IgD-negative memory B cell (primary cell): ENCODE results near the gene TRIP12. TPM values are rescaled to one million over a fixed set of nuclear protein-coding genes. Genes with fewer than 3 reads are reported as not detected.
A peak's percentile ranks its signal among the peaks of the same experiment; 100 is the strongest.
"Not testable (repeated sequence)": the region's sequence is repeated elsewhere in the genome, so short reads cannot be mapped to it uniquely, and the experiment has no call there.

Experiments
- H3K27ac Mint-ChIP-seq, 3 donors: one replicate each; pipeline ENCODE4 v1.8.0; 2020 to 2022; ENCODE audit warnings: mild to moderate bottlenecking in 3 of 3, mixed read lengths in 3 of 3, moderate library complexity in 1 of 3
- H3K27me3 Mint-ChIP-seq: one replicate; pipeline ENCODE4 v1.8.0; 2021; ENCODE audit warnings: mixed read lengths
- H3K36me3 Mint-ChIP-seq: one replicate; pipeline ENCODE4 v1.8.0; 2020; ENCODE audit warnings: mild to moderate bottlenecking, mixed read lengths
- H3K4me1 Mint-ChIP-seq, 3 donors: one replicate each; pipeline ENCODE4 v1.8.0; 2020 to 2022; ENCODE audit warnings: mixed read lengths in 3 of 3, mild to moderate bottlenecking in 1 of 3
- H3K4me3 Mint-ChIP-seq, 4 donors: one replicate each; pipeline ENCODE4 v1.8.0; 2020 to 2022; ENCODE audit warnings: mild to moderate bottlenecking in 4 of 4, mixed read lengths in 4 of 4, moderate library complexity in 3 of 4
- H3K9me3 Mint-ChIP-seq, 3 donors: one replicate each; pipeline ENCODE4 v1.8.0; 2020 to 2021; ENCODE audit warnings: mixed read lengths in 3 of 3, mild to moderate bottlenecking in 1 of 3
- polyA plus RNA-seq: library from polyadenylated mRNA; unstranded; fragments of 300-500 nt; fragmentation: Illumina TruSeq; gene quantifications from one replicate; pipeline ENCODE4 v1.2.3, GENCODE V29; 2021

Gene TRIP12
- polyA plus RNA-seq, 1 donor from 2014 or later = 51.5 TPM

DNA sequence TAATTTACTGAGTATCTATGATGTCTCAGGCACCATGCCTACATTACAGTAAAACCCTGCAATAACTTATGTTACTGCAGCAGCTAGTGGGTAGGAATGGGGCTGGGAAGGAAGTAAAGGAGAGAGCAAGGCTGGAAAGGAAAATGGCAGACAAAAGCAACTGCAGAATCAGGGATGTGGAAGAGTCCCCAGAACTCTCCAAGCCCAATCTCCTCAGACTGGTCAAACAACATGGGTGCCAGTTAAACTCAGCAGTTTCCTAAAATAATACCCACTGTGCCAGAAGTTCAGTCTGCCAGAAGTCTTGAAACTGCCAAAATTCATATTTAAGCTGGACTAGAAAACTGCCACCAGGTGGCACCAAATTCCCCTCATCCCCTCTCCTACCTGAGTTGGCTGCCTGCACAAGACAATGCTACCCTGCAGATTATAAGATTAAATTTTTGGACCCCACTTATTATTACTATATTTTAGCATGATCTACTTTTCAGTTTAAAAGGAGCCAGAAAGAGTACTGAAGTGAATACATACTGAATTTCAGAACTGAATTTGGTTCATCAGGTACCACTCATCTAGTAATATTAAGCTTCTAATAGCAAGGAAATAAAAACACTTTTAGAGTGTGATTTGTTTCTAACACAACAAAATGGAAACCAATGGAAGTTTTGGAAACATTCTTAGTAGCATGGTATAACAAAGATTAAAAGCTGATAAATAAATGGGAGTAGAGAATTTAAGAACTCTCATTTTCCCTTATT is 120.6 kb downstream of the TRIP12 start:
- Mint-ChIP-seq H3K4me1 (peaks cover 0 to 3% (median 1%) of the 10 kb centered on the region in 3 donors), H3K36me3 (peaks cover 2% of the 10 kb centered on the region), H3K9me3 (no peaks in the 10 kb centered on the region), H3K27ac (peak overlapping the region in 1 of 3 donors; percentile 39), H3K4me3 (no peak overlapping the region), H3K27me3 (no peaks in the 10 kb centered on the region)

- Mint-ChIP-seq H3K4me1 (peaks cover 0 to 3% (median 1%) of the 10 kb centered on the region in 3 donors), H3K27ac (no peak overlapping the region), H3K36me3 (peaks cover 1% of the 10 kb centered on the region), H3K27me3 (no peaks in the 10 kb centered on the region), H3K4me3 (no peak overlapping the region), H3K9me3 (no peaks in the 10 kb centered on the region)
These were observed 123.2 kb downstream of the TRIP12 start for GRCh38 chr2:229798446-229799155.

- Mint-ChIP-seq H3K36me3 (peaks cover 1% of the 10 kb centered on the region), H3K27ac (no peak overlapping the region), H3K4me3 (no peak overlapping the region), H3K9me3 (no peaks in the 10 kb centered on the region), H3K4me1 (no peaks in the 10 kb centered on the region), H3K27me3 (no peaks in the 10 kb centered on the region)
These were observed 126.8 kb downstream of the TRIP12 start for GRCh38 chr2:229795058-229795457.

GRCh38 chr2:229794636-229795035 is 127.2 kb downstream of the TRIP12 start:
- H3K4me1 Mint-ChIP-seq = no peaks in the 10 kb centered on the region
- H3K9me3 Mint-ChIP-seq = no peaks in the 10 kb centered on the region
- peaks cover 1% of the 10 kb centered on the region for H3K36me3 Mint-ChIP-seq
- H3K27ac Mint-ChIP-seq = no peak overlapping the region
- H3K4me3 Mint-ChIP-seq = no peak overlapping the region
- H3K27me3 Mint-ChIP-seq = no peaks in the 10 kb centered on the region

- Mint-ChIP-seq H3K27ac (peak overlapping the region in 1 of 3 donors; percentile 14), H3K4me1 (peaks cover 4 to 12% (median 10%) of the 10 kb centered on the region in 3 donors)
- not testable (repeated sequence) for H3K27me3 Mint-ChIP-seq, H3K9me3 Mint-ChIP-seq, H3K36me3 Mint-ChIP-seq, H3K4me3 Mint-ChIP-seq
These were observed 135.5 kb downstream of the TRIP12 start for GRCh38 chr2:229786289-229786688.

DNA sequence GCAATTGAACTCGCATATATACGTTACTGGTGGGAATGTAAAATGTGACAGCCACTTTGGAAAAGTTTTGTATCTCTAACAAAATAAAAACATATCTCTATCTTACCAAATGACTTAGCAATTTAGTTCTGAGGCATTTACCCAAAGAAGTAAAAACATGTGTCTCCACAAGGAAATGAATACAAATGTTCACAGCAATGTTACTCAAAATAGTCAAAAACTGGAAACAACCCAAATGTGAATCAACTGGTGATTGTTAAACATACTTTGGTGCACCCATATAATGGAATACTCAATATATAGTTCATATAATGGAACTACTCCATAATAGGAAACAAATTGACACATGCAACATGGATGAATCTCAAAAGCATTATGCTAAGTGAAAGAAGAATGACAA is 137.0 kb downstream of the TRIP12 start:
- Mint-ChIP-seq H3K27me3 (no peaks in the 10 kb centered on the region), H3K9me3 (no peaks in the 10 kb centered on the region), H3K4me3 (peak overlapping the region in 1 of 4 donors; percentile 8), H3K4me1 (peaks cover 6 to 17% (median 15%) of the 10 kb centered on the region in 3 donors), H3K27ac (no peak overlapping the region), H3K36me3 (peaks cover 3% of the 10 kb centered on the region)

DNA sequence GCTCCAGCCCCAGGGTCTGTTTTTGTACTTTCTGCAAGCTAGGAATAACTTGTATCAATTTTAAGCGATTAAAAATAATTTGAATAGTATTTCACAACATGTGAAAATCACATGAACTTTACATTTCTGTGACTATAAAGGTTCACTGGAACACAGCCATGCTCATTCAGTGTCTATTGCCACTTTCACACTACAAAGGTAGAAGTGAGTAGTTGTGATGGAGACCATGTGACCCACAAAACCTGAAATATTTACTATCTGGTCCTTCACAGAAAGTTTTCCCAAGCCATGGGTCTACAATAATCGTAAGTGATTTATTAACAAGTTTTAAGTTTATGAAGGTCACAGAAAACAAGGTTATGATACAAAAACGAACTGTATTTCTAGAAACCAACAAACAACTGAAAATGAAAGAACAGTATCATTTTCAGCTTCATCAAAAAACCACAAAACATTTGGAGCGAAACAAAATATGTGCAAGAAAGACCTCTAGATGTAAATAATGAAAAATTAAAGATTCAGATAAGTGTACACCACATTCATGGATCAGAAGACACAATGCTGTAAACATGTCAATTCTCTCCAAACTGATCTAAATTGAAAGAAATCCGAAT is 138.6 kb downstream of the TRIP12 start:
- no peaks in the 10 kb centered on the region for H3K27me3 Mint-ChIP-seq
- no peaks in the 10 kb centered on the region for H3K9me3 Mint-ChIP-seq
- H3K4me3 Mint-ChIP-seq = peak overlapping the region in 2 of 4 donors; percentile 44 to 54
- peaks cover 6 to 17% (median 15%) of the 10 kb centered on the region in 3 donors for H3K4me1 Mint-ChIP-seq
- H3K27ac Mint-ChIP-seq = peak overlapping the region in 1 of 3 donors; percentile 27
- H3K36me3 Mint-ChIP-seq = peaks cover 3% of the 10 kb centered on the region

- H3K27ac Mint-ChIP-seq = peak overlapping the region in 1 of 3 donors; percentile 1
- peaks cover 11 to 20% (median 18%) of the 10 kb centered on the region in 3 donors for H3K4me1 Mint-ChIP-seq
These were observed 140.7 kb downstream of the TRIP12 start for GRCh38 chr2:229780856-229781773.

DNA sequence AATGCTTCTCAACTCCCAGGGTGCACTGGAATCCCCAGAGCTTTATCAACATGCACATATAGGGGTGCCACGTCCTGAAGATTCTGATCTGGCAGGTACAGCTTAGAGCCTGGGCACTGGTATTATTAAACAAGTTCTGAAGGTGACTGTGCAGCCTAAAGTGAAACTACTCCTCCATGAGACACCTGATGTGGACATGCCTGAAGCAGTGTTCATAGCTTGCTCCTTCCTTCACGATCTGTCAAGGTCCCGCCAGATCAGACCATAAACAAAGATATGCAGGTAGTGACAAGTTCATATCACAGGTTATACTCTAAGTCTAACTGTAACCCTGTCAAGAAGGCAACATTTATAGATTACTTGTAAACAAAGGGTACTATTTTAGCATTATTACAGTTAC is 142.2 kb downstream of the TRIP12 start:
- Mint-ChIP-seq H3K9me3 (no peaks in the 10 kb centered on the region), H3K4me3 (no peak overlapping the region), H3K27ac (peak overlapping the region in 1 of 3 donors; percentile 7), H3K4me1 (peaks cover 11 to 30% (median 21%) of the 10 kb centered on the region in 3 donors), H3K27me3 (no peaks in the 10 kb centered on the region), H3K36me3 (peaks cover 2% of the 10 kb centered on the region)

More at GRCh38 chr2:229780856-229781773, 140.7 kb downstream of the TRIP12 start:
- no peaks in the 10 kb centered on the region for H3K27me3 Mint-ChIP-seq
- no peak overlapping the region for H3K4me3 Mint-ChIP-seq
- H3K9me3 Mint-ChIP-seq = no peaks in the 10 kb centered on the region
- H3K36me3 Mint-ChIP-seq = peaks cover 4% of the 10 kb centered on the region

DNA sequence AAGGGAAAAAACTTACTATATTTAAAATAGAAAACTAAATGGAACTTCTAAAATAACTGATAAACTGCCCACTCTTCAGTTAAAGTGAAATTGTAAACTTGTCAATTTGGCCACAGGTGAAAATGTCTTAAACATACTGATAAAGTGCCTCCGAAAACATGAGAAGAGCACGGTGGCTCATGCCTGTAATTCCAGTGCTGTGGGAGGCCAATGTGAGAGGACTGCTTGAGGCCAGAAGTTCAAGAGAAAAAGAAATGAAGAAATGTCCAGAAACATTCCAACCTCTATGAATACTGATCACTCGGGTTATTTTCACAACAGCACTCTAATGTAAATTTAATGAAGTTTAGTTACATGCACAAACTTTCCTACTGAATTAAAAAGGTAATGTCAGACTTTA is 144.1 kb downstream of the TRIP12 start:
- Mint-ChIP-seq H3K4me1 (peaks cover 7 to 24% (median 15%) of the 10 kb centered on the region in 3 donors), H3K27me3 (no peaks in the 10 kb centered on the region), H3K36me3 (peaks cover 4% of the 10 kb centered on the region), H3K9me3 (no peaks in the 10 kb centered on the region), H3K4me3 (no peak overlapping the region), H3K27ac (no peak overlapping the region)

GRCh38 chr2:229775614-229776313 is 146.0 kb downstream of the TRIP12 start:
- H3K4me1 Mint-ChIP-seq = peaks cover 7 to 18% (median 14%) of the 10 kb centered on the region in 3 donors
- no peak overlapping the region for H3K27ac Mint-ChIP-seq
- peaks cover 8% of the 10 kb centered on the region for H3K36me3 Mint-ChIP-seq
- no peaks in the 10 kb centered on the region for H3K27me3 Mint-ChIP-seq
- H3K9me3 Mint-ChIP-seq = no peaks in the 10 kb centered on the region
- H3K4me3 Mint-ChIP-seq = peak overlapping the region in 1 of 4 donors; percentile 32

DNA sequence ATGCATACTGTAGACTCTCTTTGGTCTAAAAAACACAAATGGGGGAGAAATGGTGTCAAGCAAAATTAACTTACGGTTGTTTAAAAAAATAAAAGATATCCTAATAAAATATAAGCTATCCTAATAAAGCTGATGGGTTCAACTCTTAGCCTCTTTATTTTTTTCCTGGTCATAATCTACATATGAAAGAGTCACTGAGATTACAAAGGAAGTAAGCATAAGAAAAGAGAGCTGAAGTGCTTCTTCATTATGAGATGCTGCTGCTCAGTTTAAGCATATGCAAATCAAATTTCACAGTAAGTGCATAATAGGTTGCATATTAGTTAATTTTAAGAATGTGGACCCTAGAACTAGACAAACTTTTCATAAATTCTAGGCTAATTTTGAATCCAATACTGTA is 147.6 kb downstream of the TRIP12 start:
- Mint-ChIP-seq H3K4me1 (peaks cover 5 to 14% (median 11%) of the 10 kb centered on the region in 3 donors), H3K9me3 (no peaks in the 10 kb centered on the region), H3K27ac (peak overlapping the region in 1 of 3 donors; percentile 14), H3K4me3 (no peak overlapping the region), H3K27me3 (no peaks in the 10 kb centered on the region), H3K36me3 (peaks cover 8% of the 10 kb centered on the region)

DNA sequence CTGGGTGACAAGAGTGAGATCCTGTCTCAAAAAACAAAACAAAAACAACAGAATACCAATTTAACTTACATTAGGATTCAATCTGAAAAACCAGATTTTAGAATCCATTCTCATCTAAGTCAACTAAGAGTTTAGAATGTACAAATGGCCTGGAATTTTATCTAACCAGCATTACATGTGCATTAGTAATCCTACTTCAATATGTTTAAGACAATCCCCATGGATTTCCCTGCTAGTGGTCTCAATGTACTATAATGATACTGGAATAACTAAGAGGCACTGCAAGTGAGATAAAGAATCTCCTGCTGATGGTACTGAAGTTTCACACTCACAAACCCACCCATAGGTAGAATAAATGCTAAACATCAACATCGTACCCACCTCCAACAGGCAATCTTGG is 153.6 kb downstream of the TRIP12 start:
- Mint-ChIP-seq H3K36me3 (peaks cover 4% of the 10 kb centered on the region), H3K9me3 (no peaks in the 10 kb centered on the region), H3K27ac (no peak overlapping the region), H3K4me1 (no peaks in the 10 kb centered on the region), H3K4me3 (no peak overlapping the region), H3K27me3 (no peaks in the 10 kb centered on the region)

DNA sequence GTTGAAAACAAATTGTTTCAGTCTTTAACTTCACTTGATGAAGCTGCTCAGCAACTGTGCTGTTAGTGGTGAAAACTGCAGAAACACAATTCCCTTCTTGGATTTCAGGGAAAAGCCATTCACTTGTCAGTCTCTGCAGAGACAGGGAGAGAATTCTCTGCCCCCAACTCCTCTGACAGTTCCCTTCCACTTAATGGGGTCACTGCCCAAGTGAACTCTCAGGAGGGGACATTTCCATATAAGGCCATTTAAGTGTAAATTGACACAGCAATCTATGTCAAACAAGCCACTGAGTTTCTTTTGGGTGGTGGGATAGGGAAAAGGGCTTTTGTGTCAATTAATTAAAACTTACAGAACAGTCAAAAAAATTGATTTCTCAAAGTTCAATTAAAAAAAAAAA is 156.1 kb downstream of the TRIP12 start:
- Mint-ChIP-seq H3K4me1 (no peaks in the 10 kb centered on the region), H3K36me3 (peaks cover under 1% of the 10 kb centered on the region), H3K9me3 (no peaks in the 10 kb centered on the region), H3K27ac (no peak overlapping the region), H3K4me3 (no peak overlapping the region), H3K27me3 (no peaks in the 10 kb centered on the region)
